ENCODE measurements around the gene ZFHX3.

DNA sequence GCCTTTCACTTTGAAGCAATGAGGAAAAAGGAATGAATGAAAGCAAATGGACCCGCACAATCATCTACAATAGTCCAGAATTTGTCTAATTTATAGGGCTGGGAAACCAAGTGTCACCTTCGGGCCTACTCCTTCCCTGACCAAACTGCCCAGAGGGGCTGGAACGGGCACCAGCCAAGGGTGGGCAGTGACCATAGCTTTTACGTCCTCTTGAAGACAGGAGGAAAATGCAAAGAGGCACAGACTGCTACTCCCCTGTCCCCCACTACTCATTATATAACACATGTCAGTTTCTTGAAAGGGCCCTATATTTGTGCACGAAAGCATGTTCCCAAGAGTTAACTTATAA is 122.3 kb downstream of the ZFHX3 start:
- TF ChIP-seq CEBPB (IDR thresholded peaks at IDR 0.05) (no peak), EP300 (IDR thresholded peaks at IDR 0.05; ENCODE audit: borderline replicate concordance) (no peak), RAD21 (IDR thresholded peaks at IDR 0.05; ENCODE audit: low read depth) (no peak), TCF12 (IDR thresholded peaks at IDR 0.05; ENCODE audit: low read depth) (no peak), ZBTB7A (IDR thresholded peaks at IDR 0.05; ENCODE audit: low read depth) (no peak), FOXM1 (IDR thresholded peaks at IDR 0.05; ENCODE audit: borderline replicate concordance, low read depth) (no peak), NFIC (IDR thresholded peaks at IDR 0.05) (no peak), CREB1 (IDR thresholded peaks at IDR 0.05; ENCODE audit: low read depth) (no peak)
- TF ChIP-seq, protein P1, sequence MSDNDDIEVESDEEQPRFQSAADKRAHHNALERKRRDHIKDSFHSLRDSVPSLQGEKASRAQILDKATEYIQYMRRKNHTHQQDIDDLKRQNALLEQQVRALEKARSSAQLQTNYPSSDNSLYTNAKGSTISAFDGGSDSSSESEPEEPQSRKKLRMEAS (IDR thresholded peaks at IDR 0.05) = no peak
- TF ChIP-seq, protein P2, sequence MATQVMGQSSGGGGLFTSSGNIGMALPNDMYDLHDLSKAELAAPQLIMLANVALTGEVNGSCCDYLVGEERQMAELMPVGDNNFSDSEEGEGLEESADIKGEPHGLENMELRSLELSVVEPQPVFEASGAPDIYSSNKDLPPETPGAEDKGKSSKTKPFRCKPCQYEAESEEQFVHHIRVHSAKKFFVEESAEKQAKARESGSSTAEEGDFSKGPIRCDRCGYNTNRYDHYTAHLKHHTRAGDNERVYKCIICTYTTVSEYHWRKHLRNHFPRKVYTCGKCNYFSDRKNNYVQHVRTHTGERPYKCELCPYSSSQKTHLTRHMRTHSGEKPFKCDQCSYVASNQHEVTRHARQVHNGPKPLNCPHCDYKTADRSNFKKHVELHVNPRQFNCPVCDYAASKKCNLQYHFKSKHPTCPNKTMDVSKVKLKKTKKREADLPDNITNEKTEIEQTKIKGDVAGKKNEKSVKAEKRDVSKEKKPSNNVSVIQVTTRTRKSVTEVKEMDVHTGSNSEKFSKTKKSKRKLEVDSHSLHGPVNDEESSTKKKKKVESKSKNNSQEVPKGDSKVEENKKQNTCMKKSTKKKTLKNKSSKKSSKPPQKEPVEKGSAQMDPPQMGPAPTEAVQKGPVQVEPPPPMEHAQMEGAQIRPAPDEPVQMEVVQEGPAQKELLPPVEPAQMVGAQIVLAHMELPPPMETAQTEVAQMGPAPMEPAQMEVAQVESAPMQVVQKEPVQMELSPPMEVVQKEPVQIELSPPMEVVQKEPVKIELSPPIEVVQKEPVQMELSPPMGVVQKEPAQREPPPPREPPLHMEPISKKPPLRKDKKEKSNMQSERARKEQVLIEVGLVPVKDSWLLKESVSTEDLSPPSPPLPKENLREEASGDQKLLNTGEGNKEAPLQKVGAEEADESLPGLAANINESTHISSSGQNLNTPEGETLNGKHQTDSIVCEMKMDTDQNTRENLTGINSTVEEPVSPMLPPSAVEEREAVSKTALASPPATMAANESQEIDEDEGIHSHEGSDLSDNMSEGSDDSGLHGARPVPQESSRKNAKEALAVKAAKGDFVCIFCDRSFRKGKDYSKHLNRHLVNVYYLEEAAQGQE (IDR thresholded peaks at IDR 0.05; ENCODE audit: low read depth) = no peak
